RCC 7860 (cell line): Measurements from ENCODE around the gene NCOA6.
"Not testable (repeated sequence)": the region's sequence is repeated elsewhere in the genome, so short reads cannot be mapped to it uniquely, and the experiment has no call there.

Experiments used
- DNase-seq: peaks from one replicate; pipeline ENCODE4 v3.0.0-alpha.2; 2015; ENCODE audit warnings: low spot score
- FAIRE-seq: peaks from 2 replicates; lab custom pipeline; 2012; peaks lifted over from hg19 to GRCh38; lab: Jason Lieb, UNC

Gene NCOA6

DNA sequence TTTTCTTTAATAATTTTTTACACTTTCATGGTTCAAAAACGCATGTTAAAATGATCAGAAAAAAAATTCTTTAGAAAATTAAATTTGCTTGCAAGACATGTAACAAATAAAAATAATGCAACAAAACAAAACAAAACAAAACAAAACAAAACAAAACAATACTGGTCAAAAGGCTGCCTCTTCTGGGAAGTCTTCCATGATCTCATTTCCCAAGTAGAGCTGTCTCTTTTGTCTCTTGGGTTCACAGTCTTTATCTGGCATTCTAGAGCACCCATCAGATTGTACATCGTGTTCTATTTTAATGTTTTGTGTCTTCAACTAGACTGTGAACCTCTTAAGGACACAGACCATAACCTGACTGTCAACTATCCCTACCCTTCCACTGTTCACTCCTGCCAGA lies 96.0 kb downstream of the NCOA6 start:
- DNase-seq, result no peak
- no peak for FAIRE-seq

GRCh38 chr20:34724172-34724571 lies 101.3 kb downstream of the NCOA6 start:
- no peak for FAIRE-seq
- no peak for DNase-seq

GRCh38 chr20:34722560-34722959 lies 102.9 kb downstream of the NCOA6 start:
- FAIRE-seq, result not testable (repeated sequence)

GRCh38 chr20:34720266-34720665 lies 105.2 kb downstream of the NCOA6 start:
- DNase-seq (no peak), FAIRE-seq (no peak)

More at GRCh38 chr20:34722560-34722959, 102.9 kb downstream of the NCOA6 start:
- DNase-seq, result not testable (repeated sequence)

DNA sequence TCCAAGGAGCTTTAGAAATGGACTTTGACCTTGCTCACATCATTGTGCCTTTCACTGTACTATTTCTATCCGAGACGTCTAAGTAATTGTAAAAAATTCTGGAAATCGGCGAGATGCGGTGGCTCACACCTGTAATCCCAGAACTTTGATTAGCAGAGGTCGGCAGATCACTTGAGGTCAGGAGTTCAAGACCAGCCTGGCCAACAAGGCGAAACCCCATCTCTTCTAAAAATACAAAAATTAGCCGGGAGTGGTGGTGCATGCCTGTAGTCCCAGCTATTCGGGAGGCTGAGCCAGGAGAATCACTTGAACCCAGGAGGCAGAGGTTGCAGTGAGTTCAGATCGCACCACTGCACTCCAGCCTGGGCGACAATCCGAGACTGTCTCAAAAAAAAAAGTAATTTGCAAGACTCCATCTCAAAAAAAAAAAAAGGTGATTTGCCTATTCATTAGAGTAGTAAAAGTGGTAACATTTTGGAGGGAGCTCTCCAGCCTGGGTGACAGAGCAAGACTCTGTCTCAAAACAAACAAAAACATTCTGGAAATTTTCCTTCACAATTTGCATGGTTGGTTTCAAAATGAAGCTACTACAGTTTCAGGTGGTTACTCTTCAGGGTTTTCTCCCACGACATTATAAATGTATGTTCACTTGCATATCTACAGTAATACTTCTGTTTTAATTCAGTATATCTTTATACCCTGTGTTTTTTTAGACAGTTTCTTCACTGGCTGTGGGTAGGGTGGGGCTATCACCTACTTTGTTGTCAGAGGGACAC lies 106.0 kb downstream of the NCOA6 start:
- not testable (repeated sequence) for DNase-seq, FAIRE-seq

GRCh38 chr20:34717230-34718095 lies 108.0 kb downstream of the NCOA6 start:
- DNase-seq (no peak), FAIRE-seq (no peak)

DNA sequence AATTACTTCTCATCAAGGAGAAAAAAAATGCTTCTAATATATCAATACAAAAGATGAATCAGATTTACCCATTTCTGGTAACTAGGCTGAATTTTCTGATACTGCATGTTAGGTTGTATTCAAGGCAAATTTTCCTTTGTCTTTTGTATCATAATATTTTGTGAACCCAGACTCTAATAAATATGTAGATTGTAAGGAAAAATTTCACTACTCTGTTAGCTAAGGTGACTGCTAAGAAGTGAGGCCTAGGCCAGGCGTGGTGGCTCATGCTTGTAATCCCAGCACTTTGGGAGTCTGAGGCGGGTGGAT lies 108.6 kb downstream of the NCOA6 start:
- FAIRE-seq, result no peak
- no peak for DNase-seq

DNA sequence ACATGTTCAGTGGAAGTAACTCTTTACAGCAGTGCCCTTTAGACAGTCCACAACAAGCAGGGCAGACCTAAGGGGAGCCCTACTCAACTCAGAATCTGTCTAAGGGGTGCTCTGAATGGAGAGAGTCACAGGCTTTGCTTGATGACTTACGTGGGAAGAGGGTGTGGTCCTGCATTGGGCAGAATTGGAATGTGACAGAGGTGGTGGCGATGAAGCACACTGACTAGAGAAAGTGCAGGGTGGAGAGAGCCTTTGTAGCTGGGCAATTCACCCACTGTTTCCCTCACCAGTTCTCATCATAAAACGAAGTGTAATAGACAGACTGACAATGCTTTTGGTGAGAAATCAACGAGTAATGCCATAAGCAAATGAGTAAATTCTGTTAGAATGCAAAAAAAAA lies 110.1 kb downstream of the NCOA6 start:
- DNase-seq, result no peak
- FAIRE-seq, result no peak

DNA sequence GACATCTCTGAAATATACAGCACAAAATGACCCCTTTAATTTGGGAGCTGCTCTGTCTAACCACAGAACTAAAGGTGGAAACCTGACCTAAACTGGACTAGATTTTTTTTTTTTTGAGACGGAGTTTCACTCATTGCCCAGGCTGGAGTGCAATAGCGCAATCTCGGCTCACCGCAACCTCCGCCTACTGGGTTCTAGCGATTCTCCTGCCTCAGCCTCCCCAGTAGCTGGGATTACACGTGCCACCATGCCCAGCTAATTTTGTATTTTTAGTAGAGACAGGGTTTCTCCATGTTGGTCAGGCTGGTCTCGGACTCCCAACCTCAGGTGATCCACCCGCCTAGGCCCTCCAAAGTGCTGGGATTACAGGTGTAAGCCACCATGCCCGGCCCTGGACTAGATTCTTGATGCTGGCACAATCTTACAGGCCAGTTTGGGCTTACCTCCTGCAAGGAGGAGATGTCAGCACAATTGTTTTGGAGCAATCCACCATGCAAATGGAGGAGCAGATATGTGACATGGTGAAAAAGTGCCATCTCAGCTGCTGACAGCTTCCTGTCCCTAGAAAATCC lies 111.4 kb downstream of the NCOA6 start:
- FAIRE-seq, DNase-seq: not testable (repeated sequence)

DNA sequence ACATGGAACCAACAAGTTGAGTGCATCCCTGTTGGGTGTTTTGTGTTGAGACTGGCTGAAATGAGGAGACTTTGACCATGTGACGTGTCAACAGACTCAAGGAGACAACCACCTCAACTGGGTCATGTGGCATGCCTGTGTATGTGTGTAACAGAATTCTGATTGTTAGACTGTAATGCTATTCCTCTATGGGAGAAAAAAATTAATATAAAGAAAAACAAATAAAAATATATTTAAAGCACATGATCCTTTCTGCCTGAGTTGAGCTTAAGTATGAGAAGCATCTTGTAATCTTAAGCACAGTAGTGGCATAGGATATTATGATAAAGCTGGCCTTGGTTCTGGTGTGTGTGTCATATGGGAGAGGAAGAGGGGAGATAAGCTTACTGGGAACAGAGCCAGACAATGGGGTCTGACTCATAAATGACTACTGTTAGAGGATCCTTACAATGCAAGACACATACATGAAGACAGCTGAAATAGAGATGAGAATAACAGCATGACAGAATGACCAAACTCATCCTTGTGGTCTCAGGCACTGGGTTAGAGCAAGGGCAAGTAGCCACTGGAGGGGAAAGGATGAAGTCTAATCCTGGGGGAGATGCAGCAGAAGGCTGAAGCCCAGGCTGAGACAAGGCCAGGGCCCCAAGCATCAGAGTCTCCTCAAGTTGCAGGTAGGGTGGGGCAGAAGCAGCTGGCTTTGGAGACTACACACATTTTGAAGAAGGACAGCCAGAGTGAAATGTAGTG lies 112.1 kb downstream of the NCOA6 start:
- DNase-seq, result peak; percentile 100

DNA sequence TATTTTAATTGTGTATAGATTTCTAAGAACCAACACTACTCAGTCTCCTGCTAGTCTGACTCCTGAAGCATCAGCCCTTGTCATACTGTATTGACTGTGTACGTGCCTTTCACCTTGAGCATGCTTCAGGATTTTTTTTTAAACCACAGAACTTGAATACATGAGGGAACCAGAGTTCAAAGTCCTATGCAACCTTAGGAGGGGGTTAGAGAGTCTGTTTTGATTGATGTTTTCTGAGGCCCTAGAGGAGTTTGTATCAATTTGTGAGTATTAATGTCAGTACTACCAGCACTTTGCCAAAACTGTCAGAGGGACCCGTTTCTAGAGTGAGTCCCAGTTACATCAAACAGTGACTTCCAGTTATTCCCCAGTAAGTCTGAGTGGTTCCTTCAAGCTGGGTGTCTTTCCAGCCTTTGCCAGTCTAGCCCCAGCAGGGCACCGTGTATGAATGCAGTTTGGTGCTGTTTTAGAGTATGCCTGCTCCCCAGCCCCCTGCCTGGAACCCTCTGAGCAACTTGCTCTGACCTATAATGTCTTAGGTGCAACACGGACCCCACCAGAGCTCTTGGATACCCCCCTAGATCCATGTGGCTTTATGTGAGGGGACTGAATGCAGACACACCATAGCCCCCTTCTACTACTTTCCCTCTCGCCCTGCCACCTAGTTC lies 112.8 kb downstream of the NCOA6 start:
- DNase-seq (no peak), FAIRE-seq (no peak)

More for the DNA sequence above, 112.1 kb downstream of the NCOA6 start:
- FAIRE-seq, result peak; percentile 98

GRCh38 chr20:34711813-34712430 lies 113.5 kb downstream of the NCOA6 start:
- FAIRE-seq, result no peak
- no peak for DNase-seq

DNA sequence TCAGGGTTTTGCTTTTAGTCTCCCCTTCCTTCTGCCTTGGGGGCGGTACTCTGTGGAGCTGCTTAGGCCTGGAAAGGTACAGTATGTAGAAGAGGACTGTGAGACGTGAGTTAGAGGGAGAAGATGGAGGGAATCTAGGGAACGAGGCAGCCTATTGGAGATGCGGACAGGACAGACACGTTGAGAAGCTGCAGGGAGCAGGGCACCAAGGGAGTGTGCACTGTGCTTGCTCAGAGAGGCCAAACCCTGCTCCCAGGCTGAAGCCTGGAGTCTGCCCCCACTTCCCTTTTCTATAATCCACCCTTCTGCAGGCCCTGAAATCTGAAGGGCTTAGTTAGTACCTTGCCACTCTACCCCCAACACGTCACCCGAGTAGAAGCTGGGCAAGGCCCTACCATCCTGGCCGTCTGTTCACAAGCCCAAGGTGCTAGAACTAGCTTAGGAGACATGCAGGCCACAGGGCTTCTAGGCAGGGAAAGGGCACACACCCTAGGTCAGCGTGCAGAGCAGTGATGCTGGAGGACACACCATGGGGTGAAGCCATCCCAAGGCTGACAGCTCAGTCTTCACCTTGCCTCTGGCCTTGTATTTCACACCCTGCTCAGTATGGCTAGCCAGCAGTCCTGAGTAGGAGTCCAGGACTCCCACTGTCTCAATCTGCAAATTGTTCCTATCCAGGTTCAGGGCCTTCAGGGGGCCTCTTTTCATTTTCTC lies 114.4 kb downstream of the NCOA6 start:
- FAIRE-seq, result no peak

GRCh38 chr20:34710568-34710839 lies 114.9 kb downstream of the NCOA6 start:
- no peak for DNase-seq
- no peak for FAIRE-seq

More for the DNA sequence above, 114.4 kb downstream of the NCOA6 start:
- no peak for DNase-seq

- DNase-seq (no peak), FAIRE-seq (no peak)
These were observed 115.5 kb downstream of the NCOA6 start for GRCh38 chr20:34709831-34710567.

- DNase-seq (peak; percentile 16), FAIRE-seq (no peak)
These were observed 116.2 kb downstream of the NCOA6 start for GRCh38 chr20:34709044-34709830.

GRCh38 chr20:34708621-34709043 lies 116.8 kb downstream of the NCOA6 start:
- no peak for FAIRE-seq

More at GRCh38 chr20:34708621-34709043, 116.8 kb downstream of the NCOA6 start:
- DNase-seq, result no peak
